Transverse colon (tissue), 3 donors: ENCODE data around the gene C1orf159.

ENCODE experiments used
- EP300 ChIP-seq: sonication (generic); formaldehyde crosslinking; IDR thresholded peaks from one replicate; pipeline ENCODE4 v1.6.1; 2017; ENCODE audit warnings: antibody characterized with exemption, low read depth
- POLR2A ChIP-seq: fragments of 450-650 bp; IDR thresholded peaks from one replicate; pipeline ENCODE4 v1.6.1; 2016; ENCODE audit warnings: antibody characterized with exemption, mild to moderate bottlenecking, moderate library complexity
- TF ChIP-seq, protein P1 (sequence below), 5 experiments: fragments of 200-600 bp in 3 of 5; fragments of 450-650 bp in 2 of 5; sonication (generic) in 3 of 5; IDR thresholded peaks; 1 replicate in 2 of 5; 2 replicates in 3 of 5; pipeline ENCODE4 v1.5.1; 2016 to 2017; ENCODE audit warnings: antibody characterized with exemption in 5 of 5, inconsistent platforms in 3 of 5, mild to moderate bottlenecking in 2 of 5, moderate library complexity in 1 of 5

DNA sequence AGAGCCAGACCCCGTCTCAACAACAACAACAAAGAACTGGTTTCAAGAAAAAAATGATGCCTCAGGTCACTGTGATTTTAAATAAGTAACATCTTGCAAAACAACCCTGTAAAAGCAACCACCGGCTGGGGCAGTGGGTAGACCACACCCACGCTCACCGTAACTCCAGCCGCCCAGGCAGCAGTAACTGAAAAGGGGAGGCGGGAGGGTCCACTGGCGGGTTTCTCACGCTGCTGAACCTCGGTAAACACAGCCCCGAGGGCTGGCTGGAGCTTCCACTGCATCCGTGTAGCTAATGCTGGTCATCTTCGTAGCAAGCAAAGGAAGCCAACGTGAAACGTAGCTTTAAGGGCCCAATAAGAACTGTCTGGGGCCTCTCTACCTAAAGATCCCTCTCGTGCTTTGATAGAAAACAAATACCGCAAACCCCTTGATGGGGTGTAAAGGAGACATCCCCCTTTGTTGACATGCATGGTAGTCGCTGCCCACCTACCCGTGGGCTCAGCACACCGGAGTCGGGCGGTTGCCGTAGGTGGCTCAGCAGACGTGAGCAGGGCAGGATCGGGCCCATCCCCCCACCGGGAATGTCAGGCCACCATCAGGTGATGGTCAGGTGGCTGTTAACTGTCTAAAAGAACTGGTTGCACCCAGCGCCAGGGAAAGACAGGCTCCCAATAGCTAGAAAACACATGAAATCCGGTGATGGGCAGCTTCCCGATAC lies 4.2 kb downstream of the C1orf159 start:
- TF ChIP-seq, protein P1, sequence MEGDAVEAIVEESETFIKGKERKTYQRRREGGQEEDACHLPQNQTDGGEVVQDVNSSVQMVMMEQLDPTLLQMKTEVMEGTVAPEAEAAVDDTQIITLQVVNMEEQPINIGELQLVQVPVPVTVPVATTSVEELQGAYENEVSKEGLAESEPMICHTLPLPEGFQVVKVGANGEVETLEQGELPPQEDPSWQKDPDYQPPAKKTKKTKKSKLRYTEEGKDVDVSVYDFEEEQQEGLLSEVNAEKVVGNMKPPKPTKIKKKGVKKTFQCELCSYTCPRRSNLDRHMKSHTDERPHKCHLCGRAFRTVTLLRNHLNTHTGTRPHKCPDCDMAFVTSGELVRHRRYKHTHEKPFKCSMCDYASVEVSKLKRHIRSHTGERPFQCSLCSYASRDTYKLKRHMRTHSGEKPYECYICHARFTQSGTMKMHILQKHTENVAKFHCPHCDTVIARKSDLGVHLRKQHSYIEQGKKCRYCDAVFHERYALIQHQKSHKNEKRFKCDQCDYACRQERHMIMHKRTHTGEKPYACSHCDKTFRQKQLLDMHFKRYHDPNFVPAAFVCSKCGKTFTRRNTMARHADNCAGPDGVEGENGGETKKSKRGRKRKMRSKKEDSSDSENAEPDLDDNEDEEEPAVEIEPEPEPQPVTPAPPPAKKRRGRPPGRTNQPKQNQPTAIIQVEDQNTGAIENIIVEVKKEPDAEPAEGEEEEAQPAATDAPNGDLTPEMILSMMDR (IDR thresholded peaks at IDR 0.05): no peak
- TF ChIP-seq POLR2A (no peak), EP300 (no peak)
